Activated CD4-positive, alpha-beta T cell treated with anti-CD3 and anti-CD28 coated beads for 1 hour (primary cell): ENCODE results near the gene PCDHA10.

Experiments used
- DNase-seq: peaks from one replicate; pipeline ENCODE4 v3.0.0-alpha.2; 2020

PCDHA10 gene

GRCh38 chr5:140883927-140884697, 28.4 kb downstream of the PCDHA10 start:
- no peak for DNase-seq

- no peak for DNase-seq
These were observed 60.6 kb downstream of the PCDHA10 start for GRCh38 chr5:140916325-140916724.
